A549 (cell line): Measurements from ENCODE around the gene FAM20C. TPM values are rescaled to one million over a fixed set of nuclear protein-coding genes. Genes with fewer than 3 reads are reported as not detected.

Experiments
- ATAC-seq, 2 experiments: fragments of 200-7000 bp in 1 of 2; fragments of >200 bp in 1 of 2; cut with Nextera tagmentation in 1 of 2; cut with Tn5 transposase in 1 of 2; 3 replicates each; pipeline versions ENCODE4 v1.8.0 to v1.9.1; 2018 to 2020; ENCODE audit warnings: mild to moderate bottlenecking in 1 of 2, moderate library complexity in 1 of 2
- CTCF ChIA-PET: fragments of 300-600 bp; sonication (Branson Sonifier 250); formaldehyde crosslinking; extraction: SDS; loops from one replicate; lab custom pipeline; 2021; ENCODE audit warnings: antibody characterized with exemption, inconsistent platforms; lab: Yijun Ruan, JAX
- POLR2A ChIA-PET: fragments of 350-600 bp; formaldehyde crosslinking; extraction: SDS; loops from one replicate; lab custom pipeline; 2021; ENCODE audit warnings: antibody characterized with exemption, inconsistent platforms; lab: Yijun Ruan, JAX
- DNase-seq, 2 experiments: peaks; one replicate each; pipeline versions ENCODE4 v3.0.0 to v3.0.0-alpha.2; 2011 to 2016; ENCODE audit warnings: low read depth in 1 of 2, low spot score in 1 of 2
- FAIRE-seq: peaks from 2 replicates; lab custom pipeline; 2011; peaks lifted over from hg19 to GRCh38; lab: Jason Lieb, UNC
- H3K27ac ChIP-seq, 2 experiments: fragments of >200 bp; sonication (Bioruptor Twin); formaldehyde crosslinking; 3 replicates each; pipeline ENCODE4 v1.5.1; 2016 to 2017
- H3K4me1 ChIP-seq: fragments of >200 bp; sonication (Bioruptor Twin); formaldehyde crosslinking; 3 replicates; pipeline ENCODE4 v1.6.1; 2016
- H3K4me2 ChIP-seq: fragments of >200 bp; sonication (Bioruptor Twin); formaldehyde crosslinking; 3 replicates; pipeline ENCODE4 v1.6.1; 2016
- H3K4me3 ChIP-seq: fragments of >200 bp; sonication (Bioruptor Twin); formaldehyde crosslinking; 3 replicates; pipeline ENCODE4 v1.5.1; 2016
- H3K9me3 ChIP-seq: fragments of >200 bp; sonication (Bioruptor Twin); formaldehyde crosslinking; 3 replicates; pipeline ENCODE4 v1.6.1; 2016
- ATOH8 ChIP-seq: fragments of 250-450 bp; sonication (Bioruptor Pico); IDR thresholded peaks from 2 replicates; pipeline ENCODE4 v1.5.0; 2020; ENCODE audit warnings: low read depth, mild to moderate bottlenecking, moderate library complexity
- CTCF ChIP-seq: fragments of >200 bp; sonication (Bioruptor Twin); formaldehyde crosslinking; IDR thresholded peaks from 3 replicates; pipeline ENCODE4 v1.5.1; 2016
- E2F6 ChIP-seq: IDR thresholded peaks from 2 replicates; pipeline ENCODE4 v1.6.1; 2012; ENCODE audit warnings: low read depth, borderline replicate concordance
- EHF ChIP-seq: fragments of 250-450 bp; sonication (Bioruptor Pico); IDR thresholded peaks from 2 replicates; pipeline ENCODE4 v1.5.0; 2020; ENCODE audit warnings: mild to moderate bottlenecking
- ELK1 ChIP-seq: fragments of 150-350 bp; IDR thresholded peaks from 2 replicates; pipeline ENCODE4 v1.6.1; 2014; ENCODE audit warnings: low read depth, mild to moderate bottlenecking, low read length
- ESRRA ChIP-seq: fragments of 150-350 bp; IDR thresholded peaks from 2 replicates; pipeline ENCODE4 v1.6.1; 2014; ENCODE audit warnings: mild to moderate bottlenecking, low read length, borderline replicate concordance
- FOSB ChIP-seq: fragments of 250-450 bp; sonication (Bioruptor Pico); IDR thresholded peaks from 2 replicates; pipeline ENCODE4 v1.5.0; 2020; ENCODE audit warnings: mild to moderate bottlenecking, moderate library complexity
- FOSL2 ChIP-seq, 2 experiments: fragments of 450-650 bp in 1 of 2; fragments of >200 bp in 1 of 2; sonication (Bioruptor Twin) in 1 of 2; formaldehyde crosslinking; IDR thresholded peaks; 2 replicates each; pipeline versions ENCODE4 v1.5.0 to v1.6.1; 2016 to 2020; ENCODE audit warnings: mild to moderate bottlenecking in 1 of 2, moderate library complexity in 1 of 2
- HDAC2 ChIP-seq: fragments of 200-600 bp; sonication (generic); IDR thresholded peaks from 2 replicates; pipeline ENCODE4 v1.6.1; 2016
- HOXB5 ChIP-seq: fragments of 250-450 bp; sonication (Bioruptor Pico); IDR thresholded peaks from 2 replicates; pipeline ENCODE4 v1.5.0; 2020; ENCODE audit warnings: mild to moderate bottlenecking, moderate library complexity
- JUN ChIP-seq, 2 experiments: fragments of >200 bp; sonication (Bioruptor Twin); formaldehyde crosslinking; IDR thresholded peaks; 2 replicates in 1 of 2; 3 replicates in 1 of 2; pipeline ENCODE4 v1.6.1; 2016 to 2017
- MAZ ChIP-seq: fragments of 150-350 bp; IDR thresholded peaks from 2 replicates; pipeline ENCODE4 v1.6.1; 2014; ENCODE audit warnings: antibody characterized with exemption, low read depth, low read length, borderline replicate concordance
- MYC ChIP-seq: IDR thresholded peaks from 2 replicates; pipeline ENCODE4 v1.6.1; 2012; ENCODE audit warnings: mild to moderate bottlenecking, inconsistent platforms, low read length, improper control_type of control experiment, borderline replicate concordance
- POLR2AphosphoS2 ChIP-seq: conservative IDR thresholded peaks from 2 replicates; pipeline ENCODE4 v1.6.1; 2012; ENCODE audit warnings: low read length, improper control_type of control experiment, inconsistent platforms
- RAD21 ChIP-seq, 2 experiments: fragments of >200 bp in 1 of 2; sonication (Bioruptor Twin) in 1 of 2; formaldehyde crosslinking in 1 of 2; IDR thresholded peaks in 1 of 2; conservative IDR thresholded peaks in 1 of 2; 2 replicates in 1 of 2; 3 replicates in 1 of 2; pipeline ENCODE4 v1.6.1; 2012 to 2018; ENCODE audit warnings: inconsistent platforms in 1 of 2
- RCOR1 ChIP-seq: fragments of 150-350 bp; IDR thresholded peaks from 2 replicates; pipeline ENCODE4 v1.6.1; 2014; ENCODE audit warnings: antibody characterized with exemption, low read length, low read depth
- RNF2 ChIP-seq: fragments of 200-600 bp; sonication (generic); IDR thresholded peaks from 2 replicates; pipeline ENCODE4 v1.6.1; 2016; ENCODE audit warnings: low read depth, mild to moderate bottlenecking, antibody characterized with exemption, moderate library complexity, borderline replicate concordance
- SREBF2 ChIP-seq: fragments of 450-650 bp; IDR thresholded peaks from 2 replicates; pipeline ENCODE4 v1.6.1; 2014; ENCODE audit warnings: mild to moderate bottlenecking, moderate library complexity
- ZC3H11A ChIP-seq: fragments of 450-650 bp; IDR thresholded peaks from 2 replicates; pipeline ENCODE4 v1.6.1; 2014; ENCODE audit warnings: antibody characterized with exemption, mild to moderate bottlenecking
- WGBS: methylation state at CpG from one replicate; pipeline ENCODE4 v1.1.6; 2017; ENCODE audit errors: missing lambda C conversion rate; 5-methylcytosine and 5-hydroxymethylcytosine counted together
- polyA plus RNA-seq, 4 experiments: library from polyadenylated mRNA; depleted of rRNA in 3 of 4; stranded (reverse); fragments of >200 nt; fragmentation: RNase III in 1 of 4; extraction: RNeasy Plus Mini Kit Qiagen cat#74134 plus additional on column Dnase treatment in 1 of 4; gene quantifications; 2 replicates in 3 of 4; 3 replicates in 1 of 4; pipeline ENCODE4 v1.2.3, GENCODE V29; 2011 to 2017

The FAM20C gene
- polyA plus RNA-seq, 2 of the 4 experiments (the other 2 are of a cell fraction) = 5.6 to 20.3 TPM

GRCh38 chr7:195830-196128 is 3.4 kb downstream of the FAM20C start:
- ChIA-PET CTCF (no interaction called here), POLR2A (no interaction called here)
- ATAC-seq (no peak), DNase-seq (no peak), FAIRE-seq (no peak)
- Histone ChIP-seq H3K4me2 (no peak overlapping the region), H3K9me3 (no peaks in the 10 kb centered on the region), H3K27ac (no peak overlapping the region), H3K4me1 (peaks cover 21% of the 10 kb centered on the region), H3K4me3 (no peak overlapping the region)
- WGBS = 91% methylated on average over 14 of the region's 19 CpGs
- TF ChIP-seq RNF2 (no peak), ESRRA (no peak), FOSB (CRISPR knock-in tag) (no peak), E2F6 (no peak), HDAC2 (no peak), JUN (IDR thresholded peaks at IDR 0.05) (no peak), MAZ (no peak)

GRCh38 chr7:196283-196682 is 3.9 kb downstream of the FAM20C start:
- POLR2A ChIA-PET = no interaction called here
- no peak for ATAC-seq
- no peak overlapping the region for H3K27ac ChIP-seq
- TF ChIP-seq SREBF2 = no peak
- no peak for TF ChIP-seq ATOH8 (CRISPR knock-in tag)
- TF ChIP-seq ZC3H11A = no peak
- no peak for TF ChIP-seq FOSL2 (IDR thresholded peaks at IDR 0.05)
- TF ChIP-seq FOSL2 (CRISPR knock-in tag; IDR thresholded peaks at IDR 0.05) = no peak
- TF ChIP-seq HDAC2 = no peak
- no peak for TF ChIP-seq EHF (CRISPR knock-in tag)
- no peak for TF ChIP-seq RCOR1
- no peak for TF ChIP-seq JUN (IDR thresholded peaks at IDR 0.05)
- TF ChIP-seq CTCF = no peak
- no peak for TF ChIP-seq MYC
- TF ChIP-seq HOXB5 (CRISPR knock-in tag) = no peak
- no peak for TF ChIP-seq RAD21 (conservative IDR thresholded peaks at IDR 0.05 in 1 of 2, IDR thresholded peaks at IDR 0.05 in 1 of 2)
- no peak for TF ChIP-seq MAZ
- TF ChIP-seq ESRRA = no peak
- TF ChIP-seq POLR2AphosphoS2 = no peak
- TF ChIP-seq ELK1 = no peak
- TF ChIP-seq, all 56 proteins: peak for 0
- WGBS = 93% methylated on average over 5 of the region's 5 CpGs
- FAIRE-seq (no peak), DNase-seq (no peak)
- Histone ChIP-seq H3K4me3 (no peak overlapping the region), H3K9me3 (no peaks in the 10 kb centered on the region), H3K4me2 (no peak overlapping the region), H3K4me1 (peaks cover 19% of the 10 kb centered on the region)
- CTCF ChIA-PET = interaction anchor here (1.4 kb wide), 1 partner anchor 132 kb away, joined by 3 read pairs; no protein-coding TSS in a partner anchor
